Measurements from ENCODE around the gene TBX4.

DNA sequence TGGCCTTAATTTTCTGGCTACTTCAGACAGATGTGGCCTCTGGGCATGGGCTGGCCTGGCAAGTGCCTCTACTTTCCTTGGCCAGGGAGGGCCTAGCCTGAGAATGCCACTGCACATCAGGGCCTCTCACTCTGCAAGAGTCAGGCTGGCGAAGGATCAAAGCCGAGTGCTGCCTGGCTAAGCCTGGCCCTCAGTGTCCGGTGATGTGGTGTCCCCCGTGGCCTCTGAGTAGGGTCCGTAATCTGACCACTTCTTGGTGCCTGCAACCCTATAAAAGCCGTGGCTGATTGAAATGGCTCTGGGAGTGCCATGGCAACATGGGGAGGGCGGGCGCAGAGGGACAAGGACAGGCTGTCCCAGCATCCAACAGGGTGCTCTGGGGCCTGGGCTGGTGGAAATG, 30.2 kb downstream of the TBX4 start:
- TF ChIP-seq FOXM1 (IDR thresholded peaks at IDR 0.05; ENCODE audit: borderline replicate concordance) (no peak), ZNF384 (IDR thresholded peaks at IDR 0.05) (no peak), L3MBTL2 (conservative IDR thresholded peaks at IDR 0.05) (no peak)
- TF ChIP-seq, protein P1, sequence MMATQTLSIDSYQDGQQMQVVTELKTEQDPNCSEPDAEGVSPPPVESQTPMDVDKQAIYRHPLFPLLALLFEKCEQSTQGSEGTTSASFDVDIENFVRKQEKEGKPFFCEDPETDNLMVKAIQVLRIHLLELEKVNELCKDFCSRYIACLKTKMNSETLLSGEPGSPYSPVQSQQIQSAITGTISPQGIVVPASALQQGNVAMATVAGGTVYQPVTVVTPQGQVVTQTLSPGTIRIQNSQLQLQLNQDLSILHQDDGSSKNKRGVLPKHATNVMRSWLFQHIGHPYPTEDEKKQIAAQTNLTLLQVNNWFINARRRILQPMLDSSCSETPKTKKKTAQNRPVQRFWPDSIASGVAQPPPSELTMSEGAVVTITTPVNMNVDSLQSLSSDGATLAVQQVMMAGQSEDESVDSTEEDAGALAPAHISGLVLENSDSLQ (IDR thresholded peaks at IDR 0.05): no peak
